ENCODE data around the gene NHLRC2. TPM values are rescaled to one million over a fixed set of nuclear protein-coding genes. Genes with fewer than 3 reads are reported as not detected.

NHLRC2 gene
- total and polyA plus RNA-seq, 2 donors (not counting 1 experiment from before 2014, with no cell fraction given): 5.7 to 59.8 TPM

GRCh38 chr10:113899952-113900598, 45.6 kb downstream of the NHLRC2 start:
- Mint-ChIP-seq H3K4me1 (no peaks in the 10 kb centered on the region), H3K4me3 (no peak overlapping the region), H3K27ac (no peak overlapping the region), H3K9me3 (ENCODE audit: insufficient read depth) (no peaks in the 10 kb centered on the region), H3K27me3 (no peaks in the 10 kb centered on the region)
- ATAC-seq (ENCODE audit: low read depth) (no peak), DNase-seq (no peak)
- Histone ChIP-seq H3K9me3 (ENCODE audit: control extremely low read depth in 1 of 3, control insufficient read depth in 2 of 3, insufficient read depth in 1 of 3, low read length in 2 of 3) (no peaks in the 10 kb centered on the region), H2AFZ (ENCODE audit: insufficient read depth, low read depth, low read length, poor library complexity, severe bottlenecking) (no peak overlapping the region), H3K36me3 (replicated peaks in 1 of 2; ENCODE audit: control extremely low read depth in 1 of 2, control insufficient read depth in 1 of 2, extremely low read depth in 1 of 2, insufficient read depth in 2 of 2, low read length in 1 of 2) (peaks cover 17 to 30% of the 10 kb centered on the region in 2 experiments), H3K4me2 (replicated peaks; ENCODE audit: low read depth, low read length, poor library complexity, severe bottlenecking) (no peak overlapping the region), H3K9ac (ENCODE audit: low read length) (no peak overlapping the region), H3K4me1 (ENCODE audit: control insufficient read depth in 2 of 2, insufficient read depth in 2 of 2, low read length in 2 of 2) (no peaks in the 10 kb centered on the region), H3K27ac (ENCODE audit: low read length in 2 of 2) (no peak overlapping the region), H3K27me3 (replicated peaks in 1 of 4; ENCODE audit: control extremely low read depth in 1 of 4, control insufficient read depth in 3 of 4, insufficient read depth in 4 of 4, low read length in 3 of 4) (no peaks in the 10 kb centered on the region), H3K4me3 (ENCODE audit: control extremely low read depth in 1 of 5, extremely low read depth in 1 of 5, insufficient read depth in 1 of 5, low read depth in 2 of 5, low read length in 4 of 5) (no peak overlapping the region), H3K79me2 (ENCODE audit: control insufficient read depth, insufficient read depth, low read length) (no peaks in the 10 kb centered on the region), H4K20me1 (ENCODE audit: control insufficient read depth, insufficient read depth, low read length, poor library complexity, severe bottlenecking) (no peaks in the 10 kb centered on the region)
- POLR2A ChIA-PET: no interaction called here
- WGBS (ENCODE audit: insufficient coverage): 100% methylated on average over 1 of the region's 2 CpGs
- CTCF ChIA-PET: no interaction called here
- intact Hi-C loops (cut with micrococcal nuclease): no loop called here
- TF ChIP-seq CTCF (IDR thresholded peaks at IDR 0.05): no peak
- no peak for TF ChIP-seq EZH2 (IDR thresholded peaks at IDR 0.05; ENCODE audit: borderline replicate concordance, insufficient read depth, low read depth, low read length, poor library complexity, severe bottlenecking)

GRCh38 chr10:113905756-113906155, 51.3 kb downstream of the NHLRC2 start:
- H3K27me3 ChIP-seq (replicated peaks in 1 of 4; ENCODE audit: control extremely low read depth in 1 of 4, control insufficient read depth in 3 of 4, insufficient read depth in 4 of 4, low read length in 3 of 4): no peaks in the 10 kb centered on the region
- Mint-ChIP-seq H3K9me3 (ENCODE audit: insufficient read depth) (no peaks in the 10 kb centered on the region), H3K4me3 (no peak overlapping the region), H3K27ac (no peak overlapping the region), H3K27me3 (no peaks in the 10 kb centered on the region), H3K4me1 (no peaks in the 10 kb centered on the region)
- TF ChIP-seq EZH2 (IDR thresholded peaks at IDR 0.05; ENCODE audit: borderline replicate concordance, insufficient read depth, low read depth, low read length, poor library complexity, severe bottlenecking) (no peak), CTCF (IDR thresholded peaks at IDR 0.05) (no peak)
- peaks cover 14 to 54% of the 10 kb centered on the region in 2 experiments for H3K36me3 ChIP-seq (replicated peaks in 1 of 2; ENCODE audit: control extremely low read depth in 1 of 2, control insufficient read depth in 1 of 2, extremely low read depth in 1 of 2, insufficient read depth in 2 of 2, low read length in 1 of 2)
- H3K4me1 ChIP-seq (ENCODE audit: control insufficient read depth in 2 of 2, insufficient read depth in 2 of 2, low read length in 2 of 2): no peaks in the 10 kb centered on the region
- H2AFZ ChIP-seq (ENCODE audit: insufficient read depth, low read depth, low read length, poor library complexity, severe bottlenecking): no peak overlapping the region
- intact Hi-C loops (cut with micrococcal nuclease): no loop called here
- no CpG with 5 or more reads among the region's 1 CpG for WGBS (ENCODE audit: insufficient coverage)
- no peak overlapping the region for H3K9ac ChIP-seq (ENCODE audit: low read length)
- ATAC-seq (ENCODE audit: low read depth): no peak
- DNase-seq: no peak
- H3K9me3 ChIP-seq (ENCODE audit: control extremely low read depth in 1 of 3, control insufficient read depth in 2 of 3, insufficient read depth in 1 of 3, low read length in 2 of 3): no peaks in the 10 kb centered on the region
- ChIA-PET POLR2A (no interaction called here), CTCF (no interaction called here)
- H3K4me3 ChIP-seq (ENCODE audit: control extremely low read depth in 1 of 5, extremely low read depth in 1 of 5, insufficient read depth in 1 of 5, low read depth in 2 of 5, low read length in 4 of 5): no peak overlapping the region
- H3K27ac ChIP-seq (ENCODE audit: low read length in 2 of 2): no peak overlapping the region
- H3K4me2 ChIP-seq (replicated peaks; ENCODE audit: low read depth, low read length, poor library complexity, severe bottlenecking): no peak overlapping the region
- no peaks in the 10 kb centered on the region for H3K79me2 ChIP-seq (ENCODE audit: control insufficient read depth, insufficient read depth, low read length)
- no peaks in the 10 kb centered on the region for H4K20me1 ChIP-seq (ENCODE audit: control insufficient read depth, insufficient read depth, low read length, poor library complexity, severe bottlenecking)

All from B cell (primary cell).